GM23248 (cell line): Measurements from ENCODE around the gene PRPH2.

ENCODE experiments used
- EZH2 ChIP-seq: fragments of 200-600 bp; sonication (generic); IDR thresholded peaks from 2 replicates; pipeline ENCODE4 v1.6.1; 2018; ENCODE audit warnings: antibody characterized with exemption, mild to moderate bottlenecking; ENCODE audit not compliant: insufficient read depth, poor library complexity, severe bottlenecking
- EZH2phosphoT487 ChIP-seq: fragments of 200-600 bp; sonication (generic); IDR thresholded peaks from 2 replicates; pipeline ENCODE4 v1.6.1; 2018; ENCODE audit warnings: antibody characterized with exemption, moderate library complexity, mild to moderate bottlenecking, low read depth; ENCODE audit not compliant: insufficient read depth

DNA sequence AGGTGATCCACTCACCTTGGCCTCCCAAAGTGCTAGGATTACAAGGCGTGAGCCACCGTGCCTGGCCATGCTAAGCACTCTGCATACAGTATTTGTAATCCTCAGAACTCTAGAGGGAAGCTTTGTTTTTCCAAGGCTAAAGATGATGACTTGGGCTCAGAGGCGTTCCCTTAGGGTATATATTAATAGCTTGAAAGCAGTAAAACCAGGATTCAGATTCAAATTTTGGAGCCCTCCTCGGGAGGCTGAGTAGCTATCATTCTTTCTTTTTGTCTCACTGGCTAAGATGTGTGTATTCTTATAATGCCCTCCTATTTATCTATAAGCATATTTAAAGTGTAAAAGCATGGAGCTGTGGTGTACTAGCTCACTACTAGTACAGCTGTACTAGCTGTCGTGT lies 68.5 kb downstream of the PRPH2 start:
- TF ChIP-seq EZH2 (no peak), EZH2phosphoT487 (no peak)
